Measurements from ENCODE around the gene ERC1.

- TF ChIP-seq CTCF (IDR thresholded peaks at IDR 0.05) (no peak), POLR2A (IDR thresholded peaks at IDR 0.05) (no peak)
These were observed 299.7 kb downstream of the ERC1 start for GRCh38 chr12:1290716-1291115.
